Thoracic aorta endothelial cell (primary cell): ENCODE data around the gene RSBN1L. TPM values are rescaled to one million over a fixed set of nuclear protein-coding genes. Genes with fewer than 3 reads are reported as not detected.

Experiments
- total RNA-seq: library from RNA; depleted of rRNA; stranded (reverse); fragments of >200 nt; gene quantifications from 2 replicates; pipeline ENCODE4 v1.2.3, GENCODE V29; 2012

Gene RSBN1L
- total RNA-seq, result 16.8 and 19.2 TPM in 2 replicates

DNA sequence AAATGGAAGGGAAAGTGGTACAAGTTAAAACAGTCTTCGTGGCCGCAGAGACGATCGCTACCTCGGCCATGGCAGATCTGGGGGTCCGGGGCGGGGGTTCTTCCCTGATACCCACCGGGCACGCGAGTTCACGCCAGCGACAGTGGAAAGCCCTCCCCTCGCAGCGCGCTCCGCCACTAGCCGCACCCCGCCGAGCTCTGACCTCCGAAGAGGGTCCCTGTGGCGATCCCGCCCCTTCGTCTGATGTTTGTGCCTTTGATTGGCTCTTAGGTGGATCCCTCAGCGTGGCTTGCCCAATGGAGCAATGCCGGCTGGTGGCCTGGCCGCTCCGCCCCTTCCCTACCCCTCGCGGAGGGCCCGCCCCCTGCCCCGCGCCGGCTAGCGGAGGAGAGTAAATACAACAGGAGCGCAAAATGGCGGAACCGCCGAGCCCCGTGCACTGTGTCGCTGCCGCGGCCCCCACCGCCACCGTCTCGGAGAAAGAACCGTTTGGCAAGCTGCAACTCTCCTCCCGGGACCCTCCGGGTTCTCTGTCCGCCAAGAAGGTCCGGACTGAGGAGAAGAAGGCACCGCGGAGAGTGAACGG, at the start of gene RSBN1L:
RSBN1L (plus strand) TSS at position 403 of the 586 bp plus-strand sequence; CDS start at position 414, 11 bp downstream.

DNA sequence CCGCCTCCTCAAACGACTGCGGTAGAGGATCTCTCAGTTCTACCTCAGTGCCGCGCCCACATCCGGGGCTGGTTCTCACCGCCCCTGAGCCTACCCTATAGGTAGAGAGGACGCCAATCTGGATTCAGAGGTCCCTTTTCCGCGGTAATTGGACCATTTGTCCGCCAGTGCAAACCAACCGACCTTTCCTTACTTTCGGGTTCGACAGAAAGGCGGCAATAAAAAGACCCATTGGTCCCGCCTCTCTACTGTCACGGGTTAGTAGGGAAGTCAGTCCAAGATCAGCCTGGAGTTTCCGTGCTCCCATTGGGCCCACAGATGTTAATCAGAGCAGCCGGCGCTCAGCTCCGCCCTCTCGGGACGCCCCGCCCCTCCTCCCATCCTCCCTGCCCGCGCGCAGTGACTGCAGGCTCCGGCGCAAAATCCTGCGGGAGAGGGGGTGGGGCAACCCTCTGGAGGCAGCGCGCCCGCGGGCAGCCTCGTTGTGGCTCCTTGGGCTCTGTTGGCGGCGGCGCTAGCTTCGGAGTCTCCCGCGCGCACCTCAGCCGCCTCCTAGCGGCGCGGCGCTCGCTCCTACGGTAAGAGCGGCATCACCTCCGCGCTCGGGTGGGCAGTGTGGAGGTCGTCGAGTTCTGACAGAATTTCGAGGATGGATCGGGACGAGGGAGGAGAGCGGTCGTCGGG, 102.3 kb downstream of the RSBN1L start, which contains the start of the genes PHTF2 and TMEM60:
PHTF2 (plus strand) TSS at position 380 of the 684 bp plus-strand sequence.
TMEM60 (minus strand) TSS at position 41 of the 684 bp plus-strand sequence. CDS start 4,061 bp downstream, outside the sequence.

Other genes with a start within 250 kb of the RSBN1L start
- gene PTPN12, start 159.2 kb upstream of the RSBN1L start, total RNA-seq, result 120 and 134 TPM in 2 replicates
- gene TMEM60, start 102.0 kb downstream of the RSBN1L start, total RNA-seq, result 10.5 and 15.6 TPM in 2 replicates
- gene PHTF2, start 102.3 kb downstream of the RSBN1L start, total RNA-seq, result 27.7 and 30.4 TPM in 2 replicates